GM18505 (cell line): Measurements from ENCODE around the gene PFDN1.

Experiments used
- ATAC-seq: cut with Tn5 transposase; IDR thresholded peaks from one replicate; pipeline ENCODE4 v1.9.1; 2021; ENCODE audit not compliant: unreplicated experiment
- POLR2A ChIP-seq: IDR thresholded peaks from 4 replicates; pipeline ENCODE4 v1.6.1; 2011; ENCODE audit warnings: borderline replicate concordance; ENCODE audit not compliant: insufficient read depth, insufficient read length; ENCODE audit errors: extremely low read depth

The PFDN1 gene

GRCh38 chr5:140296289-140296688 lies 6.6 kb downstream of the PFDN1 start:
- TF ChIP-seq POLR2A: no peak
- no peak for ATAC-seq

DNA sequence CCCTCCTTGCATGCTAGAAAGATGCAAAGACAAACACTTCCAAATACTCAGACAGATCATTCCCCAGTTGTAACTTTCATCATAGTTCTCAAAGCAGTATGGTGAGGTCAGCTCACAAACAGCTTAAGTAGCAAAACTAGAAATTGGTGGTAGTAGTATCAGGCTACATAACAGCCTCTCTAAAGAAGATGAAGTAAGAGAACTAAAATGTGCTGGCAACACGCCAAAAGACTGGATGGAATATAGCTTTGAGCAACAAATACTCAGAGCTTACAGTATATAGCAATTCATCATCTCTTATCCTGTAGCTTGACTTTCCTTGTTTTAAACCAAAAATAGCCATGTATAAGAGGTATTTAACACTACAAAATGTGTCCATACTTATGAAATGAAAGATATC lies 7.5 kb downstream of the PFDN1 start:
- TF ChIP-seq POLR2A: no peak
- ATAC-seq: no peak

- no peak for ATAC-seq
Observed at GRCh38 chr5:140294753-140295152, 8.1 kb downstream of the PFDN1 start.

DNA sequence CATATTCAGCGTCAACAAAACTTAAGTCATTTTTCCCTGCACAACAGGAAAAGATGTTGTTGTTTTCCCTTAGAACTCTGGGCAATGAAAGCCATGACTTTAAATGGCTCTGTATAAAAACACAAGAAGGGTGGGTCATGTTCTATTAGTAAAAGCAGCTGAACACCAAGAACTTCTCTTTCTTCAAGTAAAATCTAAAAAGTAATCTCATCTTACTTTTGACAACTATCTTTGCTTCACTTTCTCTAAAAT lies 9.1 kb downstream of the PFDN1 start:
- TF ChIP-seq POLR2A: no peak
- no peak for ATAC-seq

More at GRCh38 chr5:140294753-140295152, 8.1 kb downstream of the PFDN1 start:
- TF ChIP-seq POLR2A: no peak

- ATAC-seq: no peak
Observed at GRCh38 chr5:140293091-140293848, 9.6 kb downstream of the PFDN1 start.

GRCh38 chr5:140292212-140293036 lies 10.5 kb downstream of the PFDN1 start:
- no peak for TF ChIP-seq POLR2A
- ATAC-seq: no peak

More at GRCh38 chr5:140293091-140293848, 9.6 kb downstream of the PFDN1 start:
- no peak for TF ChIP-seq POLR2A

DNA sequence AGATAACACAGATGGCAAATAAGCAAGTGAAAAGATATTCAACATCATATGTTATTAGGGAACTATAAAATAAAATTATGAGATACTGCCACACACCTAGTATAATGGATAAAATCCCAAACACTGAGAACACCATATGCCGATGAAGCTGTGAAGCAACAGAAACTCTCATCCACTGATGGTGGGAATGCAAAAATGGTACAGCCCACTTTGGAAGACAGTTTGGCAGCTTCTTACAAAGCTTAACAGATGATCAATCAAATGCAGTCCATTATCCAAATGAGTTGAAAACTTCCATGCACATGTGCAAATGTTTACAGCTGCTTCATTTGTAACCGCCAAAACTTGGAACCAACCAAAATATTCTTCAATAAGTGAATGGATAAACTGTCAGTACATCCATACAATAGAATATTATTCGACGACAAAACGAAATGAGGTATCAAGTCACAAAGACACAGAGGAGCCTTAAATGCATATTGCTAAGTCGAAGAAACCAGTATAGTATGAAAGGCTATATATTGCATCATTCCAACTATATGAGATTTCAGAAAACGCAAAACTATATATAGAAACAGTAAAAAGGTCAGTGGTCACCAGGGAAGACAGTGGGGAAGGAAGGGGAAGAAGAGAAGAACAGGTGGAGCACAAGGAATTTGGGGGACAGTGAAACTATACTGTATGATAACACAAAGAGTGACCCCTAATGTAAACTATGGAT lies 14.9 kb downstream of the PFDN1 start:
- no peak for TF ChIP-seq POLR2A
- no peak for ATAC-seq

DNA sequence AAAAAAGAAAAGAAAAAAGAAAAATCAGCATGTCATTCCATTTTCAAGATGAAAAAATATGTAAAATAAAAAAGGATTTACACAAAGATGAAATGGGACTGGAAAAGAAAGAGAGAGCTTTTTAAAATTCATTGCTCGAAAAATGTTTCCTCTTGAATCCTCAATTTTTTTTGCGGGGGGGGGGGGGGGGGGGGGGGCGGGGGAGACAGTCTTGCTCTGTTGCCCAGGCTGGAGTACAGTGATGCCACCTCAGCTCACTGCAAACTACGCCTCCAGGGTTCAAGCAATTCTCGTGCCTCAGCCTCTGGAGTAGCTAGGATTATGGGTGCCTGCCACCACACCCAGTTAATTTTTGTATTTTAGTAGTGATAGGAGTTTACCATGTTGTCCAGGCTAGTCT lies 16.5 kb downstream of the PFDN1 start:
- ATAC-seq: no peak
- no peak for TF ChIP-seq POLR2A

GRCh38 chr5:140284013-140284412 lies 18.9 kb downstream of the PFDN1 start:
- TF ChIP-seq POLR2A: no peak
- ATAC-seq: no peak

DNA sequence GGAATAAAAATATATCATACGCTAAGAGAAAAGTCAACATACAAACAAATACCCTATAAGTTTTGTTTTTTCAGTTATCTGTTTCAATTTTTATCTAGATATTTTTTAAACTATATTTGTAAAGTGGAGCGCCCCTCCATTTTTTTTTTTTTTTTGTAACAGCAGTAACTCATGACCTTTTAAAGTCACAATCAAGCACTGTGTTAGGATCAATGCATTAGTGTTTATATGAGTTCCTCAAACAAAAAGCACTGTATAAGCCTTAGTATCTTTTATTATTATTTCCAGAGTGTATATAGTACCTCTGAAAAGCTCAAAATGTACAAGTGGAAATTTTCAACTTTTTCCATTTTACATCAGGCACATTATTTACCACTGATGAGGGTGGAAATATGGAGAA lies 20.6 kb downstream of the PFDN1 start:
- no peak for ATAC-seq

DNA sequence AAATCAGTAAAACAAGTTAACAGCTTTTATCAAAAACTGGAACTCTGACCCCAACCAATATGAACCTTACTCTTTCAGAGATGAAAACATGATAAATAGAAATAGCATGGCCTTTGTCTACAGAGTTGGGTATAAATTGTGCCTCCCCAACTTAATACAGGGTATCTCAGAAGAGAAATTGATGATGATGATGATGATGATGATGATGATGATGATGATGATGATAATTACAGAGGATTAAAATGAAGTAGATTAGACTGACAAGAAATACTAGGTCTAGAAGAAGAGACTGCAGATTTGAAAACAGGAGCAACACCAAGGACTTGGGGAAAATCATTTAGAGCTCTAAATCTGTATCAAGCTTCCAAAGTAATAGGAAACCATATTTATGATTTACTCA lies 27.1 kb downstream of the PFDN1 start:
- TF ChIP-seq POLR2A: no peak
- ATAC-seq: no peak

More for the DNA sequence above, 20.6 kb downstream of the PFDN1 start:
- no peak for TF ChIP-seq POLR2A

DNA sequence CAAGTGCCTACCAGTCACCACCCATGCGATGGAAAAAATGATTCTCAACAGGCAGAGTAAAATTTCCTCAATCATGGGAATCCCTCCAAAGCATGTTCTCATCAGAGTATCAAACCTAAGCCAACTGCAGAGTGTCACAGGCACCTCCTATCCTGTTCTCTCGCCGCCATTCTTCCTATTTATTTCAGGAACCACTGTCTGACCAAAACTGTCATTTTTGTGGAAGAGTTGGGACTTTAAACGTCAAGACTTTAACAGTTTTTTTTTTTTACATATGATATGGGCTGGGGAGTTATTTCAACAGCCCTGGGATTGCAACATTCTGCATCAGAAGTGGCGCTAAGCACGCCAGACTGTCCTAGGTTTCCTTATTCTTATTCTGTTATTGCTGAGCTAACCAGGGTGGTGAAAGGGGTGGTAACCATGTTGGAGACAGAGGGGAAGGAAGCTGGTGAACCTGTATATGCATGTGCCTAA lies 29.5 kb downstream of the PFDN1 start:
- no peak for ATAC-seq
- TF ChIP-seq POLR2A: no peak

- ATAC-seq: no peak
- TF ChIP-seq POLR2A: no peak
Observed at GRCh38 chr5:140270008-140270407, 32.9 kb downstream of the PFDN1 start.
